OCI-LY3 (cell line): Measurements from ENCODE around the gene EDDM13.

Source experiments
- H2AFZ ChIP-seq: fragments of 200-600, 300-600 bp; shearing (Covaris generic); 2 replicates; pipeline ENCODE4 v1.6.0; 2014; ENCODE audit warnings: antibody characterized with exemption, low read depth, low read length
- H3K27ac ChIP-seq: fragments of 200-600, 300-600 bp; sonication (generic); 2 replicates; pipeline ENCODE4 v1.5.1; 2014; ENCODE audit warnings: mild to moderate bottlenecking, low read length, moderate library complexity, mixed read lengths
- H3K27me3 ChIP-seq: fragments of 200-600, 300-600 bp; sonication (generic); 2 replicates; pipeline ENCODE4 v1.6.1; 2014; ENCODE audit warnings: low read depth, low read length, mixed read lengths
- H3K36me3 ChIP-seq: fragments of 200-600, 300-600 bp; sonication (generic); replicated peaks from 2 replicates; pipeline ENCODE3; 2014; ENCODE audit warnings: low read depth, low read length, mixed read lengths
- H3K4me1 ChIP-seq: fragments of 300-600, 200-600 bp; sonication (generic); 2 replicates; pipeline ENCODE4 v1.6.1; 2014; ENCODE audit warnings: low read length, mixed read lengths
- H3K4me2 ChIP-seq: fragments of 200-600, 300-600 bp; sonication (generic); 2 replicates; pipeline ENCODE4 v1.6.1; 2014; ENCODE audit warnings: low read length, mixed read lengths
- H3K4me3 ChIP-seq: fragments of 300-600, 200-600 bp; sonication (generic); 2 replicates; pipeline ENCODE4 v1.5.1; 2014; ENCODE audit warnings: antibody characterized with exemption, mild to moderate bottlenecking, low read length, moderate library complexity
- H3K79me2 ChIP-seq: fragments of 300-600, 200-600 bp; shearing (Covaris generic); 2 replicates; pipeline ENCODE4 v1.6.1; 2014; ENCODE audit warnings: mild to moderate bottlenecking, low read length, mixed read lengths
- H3K9ac ChIP-seq: fragments of 300-600, 200-600 bp; shearing (Covaris generic); 2 replicates; pipeline ENCODE4 v1.6.0; 2014; ENCODE audit warnings: mild to moderate bottlenecking, low read length, moderate library complexity
- H3K9me3 ChIP-seq: fragments of 200-600, 300-600 bp; shearing (Covaris generic); 2 replicates; pipeline ENCODE4 v1.6.1; 2014; ENCODE audit warnings: low read length, mixed read lengths; ENCODE audit not compliant: insufficient read depth
- H4K20me1 ChIP-seq: fragments of 200-600, 300-600 bp; sonication (generic); 2 replicates; pipeline ENCODE4 v1.6.1; 2016; ENCODE audit warnings: low read length, mixed read lengths; ENCODE audit not compliant: insufficient read depth
- EZH2phosphoT487 ChIP-seq: fragments of 200-600 bp; shearing (Covaris generic); IDR thresholded peaks from 2 replicates; pipeline ENCODE4 v1.6.1; 2018; ENCODE audit warnings: antibody characterized with exemption, mixed run types, low read depth
- TF ChIP-seq, protein P1 (sequence below): fragments of 200-600, 300-600 bp; sonication (generic); IDR thresholded peaks from 2 replicates; pipeline ENCODE4 v1.5.1; 2014; ENCODE audit warnings: antibody characterized with exemption, low read length, low read depth

EDDM13 gene

DNA sequence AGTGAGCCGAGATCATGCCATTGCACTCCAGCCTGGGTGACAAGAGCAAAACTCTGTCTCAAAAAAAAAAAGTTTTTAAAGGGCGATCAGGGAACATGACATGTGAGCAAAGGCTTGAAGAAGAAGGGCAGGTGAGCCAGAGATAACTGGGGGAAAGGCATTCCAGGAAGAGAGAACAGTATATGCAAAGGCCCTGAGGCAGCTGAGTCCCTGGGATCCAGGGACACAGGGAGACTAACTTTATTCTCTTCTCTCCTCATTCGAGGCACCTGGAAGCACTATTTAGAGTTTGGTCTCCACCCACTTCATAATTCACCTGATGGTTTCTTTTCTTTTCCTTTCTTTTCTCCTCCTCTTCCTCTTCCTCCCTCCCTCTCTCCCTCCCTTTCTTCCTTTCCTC, 24.5 kb downstream of the EDDM13 start:
- Histone ChIP-seq H3K4me1 (no peaks in the 10 kb centered on the region), H3K79me2 (no peaks in the 10 kb centered on the region), H4K20me1 (no peaks in the 10 kb centered on the region), H3K36me3 (peaks cover 7% of the 10 kb centered on the region), H3K9ac (no peak overlapping the region), H3K27ac (no peak overlapping the region), H3K9me3 (no peaks in the 10 kb centered on the region), H2AFZ (no peak overlapping the region), H3K4me3 (no peak overlapping the region), H3K27me3 (no peaks in the 10 kb centered on the region), H3K4me2 (no peak overlapping the region)
- TF ChIP-seq, protein P1, sequence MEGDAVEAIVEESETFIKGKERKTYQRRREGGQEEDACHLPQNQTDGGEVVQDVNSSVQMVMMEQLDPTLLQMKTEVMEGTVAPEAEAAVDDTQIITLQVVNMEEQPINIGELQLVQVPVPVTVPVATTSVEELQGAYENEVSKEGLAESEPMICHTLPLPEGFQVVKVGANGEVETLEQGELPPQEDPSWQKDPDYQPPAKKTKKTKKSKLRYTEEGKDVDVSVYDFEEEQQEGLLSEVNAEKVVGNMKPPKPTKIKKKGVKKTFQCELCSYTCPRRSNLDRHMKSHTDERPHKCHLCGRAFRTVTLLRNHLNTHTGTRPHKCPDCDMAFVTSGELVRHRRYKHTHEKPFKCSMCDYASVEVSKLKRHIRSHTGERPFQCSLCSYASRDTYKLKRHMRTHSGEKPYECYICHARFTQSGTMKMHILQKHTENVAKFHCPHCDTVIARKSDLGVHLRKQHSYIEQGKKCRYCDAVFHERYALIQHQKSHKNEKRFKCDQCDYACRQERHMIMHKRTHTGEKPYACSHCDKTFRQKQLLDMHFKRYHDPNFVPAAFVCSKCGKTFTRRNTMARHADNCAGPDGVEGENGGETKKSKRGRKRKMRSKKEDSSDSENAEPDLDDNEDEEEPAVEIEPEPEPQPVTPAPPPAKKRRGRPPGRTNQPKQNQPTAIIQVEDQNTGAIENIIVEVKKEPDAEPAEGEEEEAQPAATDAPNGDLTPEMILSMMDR, result no peak
- no peak for TF ChIP-seq EZH2phosphoT487

DNA sequence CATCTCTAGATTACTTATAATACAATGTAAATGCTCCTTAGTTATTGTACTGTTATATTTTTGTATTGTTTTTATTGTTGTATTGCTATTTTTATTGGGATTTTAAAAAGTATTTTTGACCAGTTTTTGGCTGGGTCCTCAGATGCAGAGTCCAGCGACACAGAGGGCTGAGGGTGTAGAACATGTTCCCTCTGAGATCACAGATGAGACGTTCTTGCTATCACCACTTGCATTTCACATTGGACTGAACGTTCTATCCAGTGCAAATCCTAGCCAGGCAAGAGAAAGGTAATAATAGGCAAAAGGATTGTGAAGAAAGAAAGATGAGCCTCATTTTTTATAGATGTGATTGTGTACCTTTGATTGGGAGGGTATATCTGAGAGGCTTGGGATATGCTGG, 27.1 kb downstream of the EDDM13 start:
- TF ChIP-seq EZH2phosphoT487, result no peak
- TF ChIP-seq, protein P1, result no peak
- H3K4me3 ChIP-seq, result no peak overlapping the region
- no peaks in the 10 kb centered on the region for H3K27me3 ChIP-seq
- H3K4me2 ChIP-seq, result no peak overlapping the region
- H3K27ac ChIP-seq, result no peak overlapping the region
- no peaks in the 10 kb centered on the region for H3K79me2 ChIP-seq
- H3K9me3 ChIP-seq, result no peaks in the 10 kb centered on the region
- no peak overlapping the region for H2AFZ ChIP-seq
- no peaks in the 10 kb centered on the region for H4K20me1 ChIP-seq
- H3K9ac ChIP-seq, result no peak overlapping the region
- no peaks in the 10 kb centered on the region for H3K36me3 ChIP-seq
- H3K4me1 ChIP-seq, result no peaks in the 10 kb centered on the region

DNA sequence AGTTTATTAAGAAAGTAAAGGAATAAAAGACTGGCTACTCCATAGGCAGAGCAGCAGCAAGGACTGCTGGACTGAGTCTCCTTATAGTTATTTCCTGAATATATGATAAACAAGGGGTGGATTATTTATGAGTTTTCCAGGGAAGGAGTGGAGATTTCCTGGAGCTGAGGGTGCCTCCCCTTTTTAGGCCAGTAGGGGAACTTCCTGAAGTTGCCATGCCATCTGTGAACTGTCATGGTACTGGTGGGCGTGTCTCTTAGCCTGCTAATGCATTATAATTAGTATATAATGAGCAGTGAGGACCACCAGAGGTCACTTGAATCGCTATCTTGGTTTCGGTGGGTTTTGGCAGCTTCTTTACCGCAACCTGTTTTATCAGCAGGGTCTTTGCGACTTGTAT, 28.6 kb downstream of the EDDM13 start:
- H2AFZ ChIP-seq, result no peak overlapping the region
- H3K27me3 ChIP-seq, result no peaks in the 10 kb centered on the region
- H3K27ac ChIP-seq, result no peak overlapping the region
- no peaks in the 10 kb centered on the region for H3K79me2 ChIP-seq
- no peak overlapping the region for H3K4me3 ChIP-seq
- H3K4me1 ChIP-seq, result no peaks in the 10 kb centered on the region
- H3K36me3 ChIP-seq, result peaks cover 2% of the 10 kb centered on the region
- no peak overlapping the region for H3K9ac ChIP-seq
- TF ChIP-seq EZH2phosphoT487, result no peak
- no peaks in the 10 kb centered on the region for H3K9me3 ChIP-seq
- no peak overlapping the region for H3K4me2 ChIP-seq
- no peaks in the 10 kb centered on the region for H4K20me1 ChIP-seq

- Histone ChIP-seq H3K27me3 (no peaks in the 10 kb centered on the region), H3K4me3 (no peak overlapping the region), H3K9me3 (no peaks in the 10 kb centered on the region), H2AFZ (no peak overlapping the region), H4K20me1 (no peaks in the 10 kb centered on the region), H3K79me2 (no peaks in the 10 kb centered on the region), H3K27ac (no peak overlapping the region), H3K4me2 (no peak overlapping the region), H3K9ac (no peak overlapping the region), H3K4me1 (no peaks in the 10 kb centered on the region), H3K36me3 (peaks cover 2% of the 10 kb centered on the region)
- TF ChIP-seq, protein P1, result no peak
- TF ChIP-seq EZH2phosphoT487, result no peak
These were observed 29.5 kb downstream of the EDDM13 start for GRCh38 chr19:56301886-56302620.
